ENCODE results near the gene PCDHGA2.

The PCDHGA2 gene

GRCh38 chr5:141388661-141389060 lies 50.1 kb downstream of the PCDHGA2 start:
- no peak overlapping the region for H3K4me2 ChIP-seq

GRCh38 chr5:141389153-141390042 lies 50.8 kb downstream of the PCDHGA2 start:
- no peak overlapping the region for H3K4me2 ChIP-seq
- no peak overlapping the region for H3K4me3 ChIP-seq (IDR thresholded peaks at IDR 0.05; ENCODE audit: insufficient read depth, low read depth, low read length)

More at GRCh38 chr5:141388661-141389060, 50.1 kb downstream of the PCDHGA2 start:
- Histone ChIP-seq H3K79me2 (ENCODE audit: insufficient read depth, low read depth) (no peaks in the 10 kb centered on the region), H3K9ac (no peak overlapping the region), H3K4me3 (IDR thresholded peaks at IDR 0.05; ENCODE audit: insufficient read depth, low read depth, low read length) (no peak overlapping the region), H3K27me3 (ENCODE audit: insufficient read depth, low read depth) (no peaks in the 10 kb centered on the region), H3K27ac (no peak overlapping the region), H2AFZ (ENCODE audit: low read depth) (no peak overlapping the region), H3K4me1 (ENCODE audit: low read depth, poor library complexity, severe bottlenecking) (no peaks in the 10 kb centered on the region), H3K36me3 (ENCODE audit: insufficient read depth) (no peaks in the 10 kb centered on the region), H4K20me1 (ENCODE audit: insufficient read depth) (no peaks in the 10 kb centered on the region)
- TF ChIP-seq CTCF (conservative IDR thresholded peaks at IDR 0.05; ENCODE audit: low read depth, low read length) = no peak

GRCh38 chr5:141392429-141393198 lies 54.1 kb downstream of the PCDHGA2 start, which contains the start of gene PCDHGA8:
Gene PCDHGA8, plus strand, starts transcription at chr5:141392633. Its CDS starts 181 bp downstream, at chr5:141392814.
- no peak within 1 kb of the TSS for H3K4me3 ChIP-seq (IDR thresholded peaks at IDR 0.05; ENCODE audit: insufficient read depth, low read depth, low read length)

More at GRCh38 chr5:141389153-141390042, 50.8 kb downstream of the PCDHGA2 start:
- no peaks in the 10 kb centered on the region for H3K79me2 ChIP-seq (ENCODE audit: insufficient read depth, low read depth)
- H4K20me1 ChIP-seq (ENCODE audit: insufficient read depth) = no peaks in the 10 kb centered on the region
- no peak for TF ChIP-seq CTCF (conservative IDR thresholded peaks at IDR 0.05; ENCODE audit: low read depth, low read length)
- no peaks in the 10 kb centered on the region for H3K36me3 ChIP-seq (ENCODE audit: insufficient read depth)
- no peaks in the 10 kb centered on the region for H3K4me1 ChIP-seq (ENCODE audit: low read depth, poor library complexity, severe bottlenecking)
- H2AFZ ChIP-seq (ENCODE audit: low read depth) = no peak overlapping the region
- no peak overlapping the region for H3K27ac ChIP-seq
- no peak overlapping the region for H3K9ac ChIP-seq
- no peaks in the 10 kb centered on the region for H3K27me3 ChIP-seq (ENCODE audit: insufficient read depth, low read depth)

More at GRCh38 chr5:141392429-141393198, 54.1 kb downstream of the PCDHGA2 start, which contains the start of gene PCDHGA8:
- Histone ChIP-seq H3K9ac (no peak within 1 kb of the TSS), H3K79me2 (ENCODE audit: insufficient read depth, low read depth) (no peaks in the 10 kb centered on the region), H3K4me2 (no peak within 1 kb of the TSS), H3K4me1 (ENCODE audit: low read depth, poor library complexity, severe bottlenecking) (no peaks in the 10 kb centered on the region), H4K20me1 (ENCODE audit: insufficient read depth) (no peaks in the 10 kb centered on the region), H2AFZ (ENCODE audit: low read depth) (no peak within 1 kb of the TSS), H3K27ac (no peak within 1 kb of the TSS), H3K36me3 (ENCODE audit: insufficient read depth) (no peaks in the 10 kb centered on the region), H3K27me3 (ENCODE audit: insufficient read depth, low read depth) (no peaks in the 10 kb centered on the region)
- no peak for TF ChIP-seq CTCF (conservative IDR thresholded peaks at IDR 0.05; ENCODE audit: low read depth, low read length)

Data from KMS-11 (cell line).